NT2/D1 (cell line): ENCODE data around the gene TIMM29.

Experiments
- SUZ12 ChIP-seq: IDR thresholded peaks from 2 replicates; pipeline ENCODE4 v1.6.1; 2011; ENCODE audit not compliant: insufficient read length, insufficient read depth; ENCODE audit errors: extremely low read depth
- YY1 ChIP-seq: IDR thresholded peaks from 2 replicates; pipeline ENCODE4 v1.6.1; 2011; ENCODE audit not compliant: insufficient read length, insufficient read depth
- ZNF274 ChIP-seq: IDR thresholded peaks from 2 replicates; pipeline ENCODE4 v1.6.1; 2011; ENCODE audit warnings: mild to moderate bottlenecking, low read depth, low read length

GRCh38 chr19:10912619-10913018, 16.0 kb upstream of the TIMM29 start:
- no peak for TF ChIP-seq ZNF274
- TF ChIP-seq YY1 = no peak
- no peak for TF ChIP-seq SUZ12
